Calu3 (cell line): ENCODE data around the gene RIN3. TPM values are rescaled to one million over a fixed set of nuclear protein-coding genes. Genes with fewer than 3 reads are reported as not detected.

Experiments used
- BruUV-seq: library from RNA; stranded (reverse); fragments of 400-500 nt; replicated peaks from 2 replicates; lab custom pipeline; 2021; lab: Mats Ljungman, UMichigan
- CTCF ChIA-PET: fragments of 300-600 bp; sonication (Branson Sonifier 250); formaldehyde crosslinking; loops from one replicate; lab custom pipeline; 2022; ENCODE audit warnings: antibody characterized with exemption; lab: Charles Lee
- DNase-seq: peaks from one replicate; pipeline ENCODE4 v3.0.0; 2022
- H3K27ac Mint-ChIP-seq: one replicate; pipeline ENCODE4 v1.8.0; 2022; ENCODE audit warnings: mixed read lengths; ENCODE audit not compliant: unreplicated experiment
- H3K27me3 Mint-ChIP-seq: one replicate; pipeline ENCODE4 v1.8.0; 2022; ENCODE audit warnings: mixed read lengths; ENCODE audit not compliant: unreplicated experiment
- H3K36me3 Mint-ChIP-seq: one replicate; pipeline ENCODE4 v1.8.0; 2022; ENCODE audit warnings: mild to moderate bottlenecking, moderate library complexity, mixed read lengths; ENCODE audit not compliant: insufficient read depth, unreplicated experiment
- H3K4me1 Mint-ChIP-seq: one replicate; pipeline ENCODE4 v1.8.0; 2022; ENCODE audit warnings: mild to moderate bottlenecking, low read depth, mixed read lengths; ENCODE audit not compliant: unreplicated experiment
- H3K4me3 Mint-ChIP-seq: one replicate; pipeline ENCODE4 v1.8.0; 2022; ENCODE audit warnings: mild to moderate bottlenecking, low read depth, moderate library complexity, mixed read lengths; ENCODE audit not compliant: unreplicated experiment
- H3K9me3 Mint-ChIP-seq: one replicate; pipeline ENCODE4 v1.8.0; 2022; ENCODE audit warnings: low read depth, mixed read lengths; ENCODE audit not compliant: unreplicated experiment
- CTCF ChIP-seq: fragments of 200-600 bp; IDR thresholded peaks from one replicate; pipeline ENCODE4 v1.8.0; 2022; ENCODE audit warnings: antibody characterized with exemption; ENCODE audit not compliant: unreplicated experiment
- intact Hi-C: fragments of 100-400 bp; cut with micrococcal nuclease; formaldehyde crosslinking; loops from one replicate; pipeline ENCODE4 v1.10.0; 2022; ENCODE audit not compliant: unreplicated experiment
- total RNA-seq: library from RNA; stranded (reverse); gene quantifications from 2 replicates; pipeline ENCODE4 v1.2.3, GENCODE V29; 2022

Gene RIN3
- total RNA-seq, 1 experiment from 2014 or later: 13.8 TPM

DNA sequence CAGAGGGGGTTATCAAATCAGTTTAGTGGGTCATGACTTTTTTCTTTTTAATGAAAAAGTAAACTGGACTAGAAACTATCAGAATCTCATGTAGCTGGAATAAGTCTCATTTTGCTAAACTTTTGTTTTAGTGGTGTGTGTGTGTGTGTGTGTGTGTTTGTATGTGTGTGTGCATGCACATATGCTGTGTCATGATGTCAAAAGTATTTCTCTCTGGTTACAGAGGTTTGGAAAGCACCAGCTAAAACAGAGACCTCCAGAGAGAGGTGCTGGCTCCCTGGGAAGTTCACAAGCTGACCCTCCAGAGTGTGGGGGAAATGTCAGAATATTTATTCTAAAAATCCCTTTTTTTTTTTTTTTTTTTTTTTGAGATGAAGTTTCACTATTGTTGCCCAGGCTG, 120.1 kb downstream of the RIN3 start:
- Mint-ChIP-seq H3K27me3 (no peaks in the 10 kb centered on the region), H3K27ac (no peak overlapping the region), H3K4me1 (no peaks in the 10 kb centered on the region), H3K9me3 (peaks cover 3% of the 10 kb centered on the region), H3K36me3 (no peaks in the 10 kb centered on the region), H3K4me3 (no peak overlapping the region)
- intact Hi-C loops: no loop called here
- CTCF ChIA-PET: no interaction called here
- no TSS peak for BruUV-seq
- DNase-seq: no peak
- no peak for TF ChIP-seq CTCF

GRCh38 chr14:92635031-92635430, 121.5 kb downstream of the RIN3 start:
- intact Hi-C loops: no loop called here
- peak; percentile 17 for DNase-seq
- BruUV-seq: no TSS peak
- no peak overlapping the region for H3K4me3 Mint-ChIP-seq
- H3K27me3 Mint-ChIP-seq: no peaks in the 10 kb centered on the region
- no peaks in the 10 kb centered on the region for H3K9me3 Mint-ChIP-seq
- H3K36me3 Mint-ChIP-seq: no peaks in the 10 kb centered on the region
- TF ChIP-seq CTCF: no peak
- no peaks in the 10 kb centered on the region for H3K4me1 Mint-ChIP-seq
- H3K27ac Mint-ChIP-seq: no peak overlapping the region
- CTCF ChIA-PET: no interaction called here

DNA sequence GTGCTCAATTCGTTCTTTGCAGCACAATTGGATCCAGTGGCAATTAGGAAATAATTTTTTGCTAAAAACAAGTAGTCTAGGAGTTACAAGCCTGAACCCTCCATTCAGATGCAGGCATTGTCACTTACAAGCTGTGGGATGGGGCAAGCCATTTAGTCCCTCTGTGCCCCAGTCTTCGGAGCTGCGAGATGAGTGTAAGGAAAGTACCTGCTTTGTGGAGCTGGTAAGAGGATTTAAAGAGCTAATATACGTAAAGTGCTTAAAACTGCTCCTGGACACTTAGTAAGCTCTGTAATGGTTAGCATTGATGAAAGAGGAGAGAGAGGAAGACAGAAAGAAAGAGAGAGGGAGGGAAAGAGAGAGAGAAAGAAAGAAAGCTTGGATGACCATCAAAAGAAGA, 122.3 kb downstream of the RIN3 start:
- no TSS peak for BruUV-seq
- Mint-ChIP-seq H3K36me3 (no peaks in the 10 kb centered on the region), H3K9me3 (no peaks in the 10 kb centered on the region), H3K4me3 (no peak overlapping the region), H3K4me1 (no peaks in the 10 kb centered on the region), H3K27ac (no peak overlapping the region), H3K27me3 (no peaks in the 10 kb centered on the region)
- intact Hi-C loops: no loop called here
- TF ChIP-seq CTCF: no peak
- CTCF ChIA-PET: interaction anchor here (0.6 kb wide), 1 partner anchor 65 kb away, joined by 3 read pairs; no protein-coding TSS in a partner anchor
- no peak for DNase-seq

- Mint-ChIP-seq H3K27ac (no peak overlapping the region), H3K9me3 (no peaks in the 10 kb centered on the region), H3K36me3 (no peaks in the 10 kb centered on the region), H3K4me3 (no peak overlapping the region), H3K4me1 (no peaks in the 10 kb centered on the region), H3K27me3 (no peaks in the 10 kb centered on the region)
- no peak for DNase-seq
- intact Hi-C loops: no loop called here
- CTCF ChIA-PET: no interaction called here
- no TSS peak for BruUV-seq
- no peak for TF ChIP-seq CTCF
These were observed 123.6 kb downstream of the RIN3 start for GRCh38 chr14:92637228-92637627.
